Measurements from ENCODE around the gene PCDHB8.

DNA sequence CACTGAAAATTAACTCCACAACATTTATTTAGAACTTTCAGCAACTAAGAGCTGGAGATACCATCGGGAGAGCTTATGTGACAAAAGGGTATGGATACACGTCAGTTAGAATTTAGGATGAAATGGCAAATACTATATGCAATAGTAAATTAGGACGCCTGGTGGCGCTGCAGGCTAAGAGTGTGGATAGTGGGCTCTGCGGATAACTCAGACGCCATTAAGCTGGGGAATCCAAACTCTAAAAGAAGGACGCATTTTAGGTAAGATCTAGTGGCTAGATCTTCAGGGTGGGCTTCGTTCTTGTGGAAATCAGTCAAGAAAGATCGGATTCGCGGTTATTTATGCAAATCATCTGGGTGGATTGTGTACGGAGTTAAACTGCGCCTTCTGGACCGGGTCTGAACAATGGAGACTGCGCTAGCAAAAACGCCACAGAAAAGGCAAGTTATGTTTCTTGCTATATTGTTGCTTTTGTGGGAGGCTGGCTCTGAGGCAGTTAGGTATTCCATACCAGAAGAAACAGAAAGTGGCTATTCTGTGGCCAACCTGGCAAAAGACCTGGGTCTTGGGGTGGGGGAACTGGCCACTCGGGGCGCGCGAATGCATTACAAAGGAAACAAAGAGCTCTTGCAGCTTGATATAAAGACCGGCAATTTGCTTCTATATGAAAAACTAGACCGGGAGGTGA, 42.4 kb upstream of the PCDHB8 start, which contains the start of gene PCDHB5:
- TF ChIP-seq, protein P1, sequence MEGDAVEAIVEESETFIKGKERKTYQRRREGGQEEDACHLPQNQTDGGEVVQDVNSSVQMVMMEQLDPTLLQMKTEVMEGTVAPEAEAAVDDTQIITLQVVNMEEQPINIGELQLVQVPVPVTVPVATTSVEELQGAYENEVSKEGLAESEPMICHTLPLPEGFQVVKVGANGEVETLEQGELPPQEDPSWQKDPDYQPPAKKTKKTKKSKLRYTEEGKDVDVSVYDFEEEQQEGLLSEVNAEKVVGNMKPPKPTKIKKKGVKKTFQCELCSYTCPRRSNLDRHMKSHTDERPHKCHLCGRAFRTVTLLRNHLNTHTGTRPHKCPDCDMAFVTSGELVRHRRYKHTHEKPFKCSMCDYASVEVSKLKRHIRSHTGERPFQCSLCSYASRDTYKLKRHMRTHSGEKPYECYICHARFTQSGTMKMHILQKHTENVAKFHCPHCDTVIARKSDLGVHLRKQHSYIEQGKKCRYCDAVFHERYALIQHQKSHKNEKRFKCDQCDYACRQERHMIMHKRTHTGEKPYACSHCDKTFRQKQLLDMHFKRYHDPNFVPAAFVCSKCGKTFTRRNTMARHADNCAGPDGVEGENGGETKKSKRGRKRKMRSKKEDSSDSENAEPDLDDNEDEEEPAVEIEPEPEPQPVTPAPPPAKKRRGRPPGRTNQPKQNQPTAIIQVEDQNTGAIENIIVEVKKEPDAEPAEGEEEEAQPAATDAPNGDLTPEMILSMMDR (IDR thresholded peaks at IDR 0.05; ENCODE audit: low read length): peak; percentile 27; the same call in 1 of the 2 replicates
- TF ChIP-seq EZH2 (IDR thresholded peaks at IDR 0.05; ENCODE audit: borderline replicate concordance, low read length): no peak
